ENCODE results near the gene FDX1. TPM values are rescaled to one million over a fixed set of nuclear protein-coding genes. Genes with fewer than 3 reads are reported as not detected.

FDX1 gene
- total RNA-seq, 1 experiment from 2014 or later: 9.9 TPM

GRCh38 chr11:110429731-110430266 lies at the start of gene FDX1 (continued):
- no peak for TF ChIP-seq ERG (CRISPR knock-in tag; IDR thresholded peaks at IDR 0.05)
- peak; percentile 73; the same call in 1 of the 2 replicates for TF ChIP-seq ZNF232 (CRISPR knock-in tag; IDR thresholded peaks at IDR 0.05)
- TF ChIP-seq KAT7 (CRISPR knock-in tag; IDR thresholded peaks at IDR 0.05; ENCODE audit: borderline replicate concordance): no peak
- TF ChIP-seq CREB1 (CRISPR knock-in tag; IDR thresholded peaks at IDR 0.05): no peak
- TF ChIP-seq TEAD4 (CRISPR knock-in tag; IDR thresholded peaks at IDR 0.05): no peak
- no peak for TF ChIP-seq IRF1 (CRISPR knock-in tag; IDR thresholded peaks at IDR 0.05)
- TF ChIP-seq SP1 (CRISPR knock-in tag; conservative IDR thresholded peaks at IDR 0.05): peak; percentile 58; the same call in 1 of the 2 replicates
- no peak for TF ChIP-seq ZNF425 (CRISPR knock-in tag; conservative IDR thresholded peaks at IDR 0.05)
- no peak for TF ChIP-seq MXD4 (CRISPR knock-in tag; IDR thresholded peaks at IDR 0.05; ENCODE audit: borderline replicate concordance)
- TF ChIP-seq TCF7 (CRISPR knock-in tag; IDR thresholded peaks at IDR 0.05; ENCODE audit: low read depth): no peak
- TF ChIP-seq FOXP4 (CRISPR knock-in tag; IDR thresholded peaks at IDR 0.05): no peak
- no peak for TF ChIP-seq ZNF121 (CRISPR knock-in tag; IDR thresholded peaks at IDR 0.05)
- TF ChIP-seq ZNF423 (CRISPR knock-in tag; IDR thresholded peaks at IDR 0.05): no peak
- TF ChIP-seq NR2C2 (CRISPR knock-in tag; IDR thresholded peaks at IDR 0.05): no peak
- no peak for TF ChIP-seq JUN (CRISPR knock-in tag; IDR thresholded peaks at IDR 0.05)
- TF ChIP-seq MLX (CRISPR knock-in tag; IDR thresholded peaks at IDR 0.05): no peak
- no peak for TF ChIP-seq NR1H2 (CRISPR knock-in tag; IDR thresholded peaks at IDR 0.05)
- no peak for TF ChIP-seq ZNF396 (CRISPR knock-in tag; IDR thresholded peaks at IDR 0.05; ENCODE audit: borderline replicate concordance)
- no peak for TF ChIP-seq SOX15 (CRISPR knock-in tag; IDR thresholded peaks at IDR 0.05)
- no peak for TF ChIP-seq PREB (CRISPR knock-in tag; IDR thresholded peaks at IDR 0.05; ENCODE audit: borderline replicate concordance)
- no peak for TF ChIP-seq ARID4B (CRISPR knock-in tag; IDR thresholded peaks at IDR 0.05; ENCODE audit: borderline replicate concordance)
- no peak for TF ChIP-seq ZBTB21 (CRISPR knock-in tag; IDR thresholded peaks at IDR 0.05; ENCODE audit: borderline replicate concordance)
- 0 out of 2 replicates have a peak, but pooled peaks have one; percentile 65 for TF ChIP-seq SMAD3 (CRISPR knock-in tag; IDR thresholded peaks at IDR 0.05; ENCODE audit: borderline replicate concordance)
- peak; percentile 73 for TF ChIP-seq TP53 (CRISPR knock-in tag; IDR thresholded peaks at IDR 0.05)
- TF ChIP-seq ATF1 (CRISPR knock-in tag; IDR thresholded peaks at IDR 0.05): 0 out of 2 replicates have a peak, but pooled peaks have one; percentile 25
- no peak for TF ChIP-seq ZMAT4 (CRISPR knock-in tag; IDR thresholded peaks at IDR 0.05)

Measured in WTC11 (cell line).